ENCODE measurements around the gene ITIH5.
"Not testable (repeated sequence)": the region's sequence is repeated elsewhere in the genome, so short reads cannot be mapped to it uniquely, and the experiment has no call there.

DNA sequence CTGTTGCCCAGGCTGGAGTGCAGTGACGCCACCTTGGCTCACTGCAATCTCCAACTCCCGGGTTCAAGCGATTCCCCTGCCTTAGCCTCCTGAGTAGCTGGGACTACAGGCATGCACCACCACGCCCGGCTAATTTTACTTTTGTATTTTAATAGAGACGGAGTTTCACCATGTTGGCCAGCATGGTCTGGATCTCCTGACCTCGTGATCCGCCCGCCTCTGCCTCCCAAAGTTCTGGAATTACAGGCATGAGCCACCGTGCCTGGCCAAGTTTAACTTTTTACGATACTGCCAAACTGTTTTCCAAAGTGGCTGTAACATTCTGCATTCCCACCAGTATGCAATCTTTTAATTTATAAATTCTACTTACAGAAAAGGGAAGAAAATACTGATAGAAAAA, 9.7 kb downstream of the ITIH5 start:
- TF ChIP-seq, protein P1, sequence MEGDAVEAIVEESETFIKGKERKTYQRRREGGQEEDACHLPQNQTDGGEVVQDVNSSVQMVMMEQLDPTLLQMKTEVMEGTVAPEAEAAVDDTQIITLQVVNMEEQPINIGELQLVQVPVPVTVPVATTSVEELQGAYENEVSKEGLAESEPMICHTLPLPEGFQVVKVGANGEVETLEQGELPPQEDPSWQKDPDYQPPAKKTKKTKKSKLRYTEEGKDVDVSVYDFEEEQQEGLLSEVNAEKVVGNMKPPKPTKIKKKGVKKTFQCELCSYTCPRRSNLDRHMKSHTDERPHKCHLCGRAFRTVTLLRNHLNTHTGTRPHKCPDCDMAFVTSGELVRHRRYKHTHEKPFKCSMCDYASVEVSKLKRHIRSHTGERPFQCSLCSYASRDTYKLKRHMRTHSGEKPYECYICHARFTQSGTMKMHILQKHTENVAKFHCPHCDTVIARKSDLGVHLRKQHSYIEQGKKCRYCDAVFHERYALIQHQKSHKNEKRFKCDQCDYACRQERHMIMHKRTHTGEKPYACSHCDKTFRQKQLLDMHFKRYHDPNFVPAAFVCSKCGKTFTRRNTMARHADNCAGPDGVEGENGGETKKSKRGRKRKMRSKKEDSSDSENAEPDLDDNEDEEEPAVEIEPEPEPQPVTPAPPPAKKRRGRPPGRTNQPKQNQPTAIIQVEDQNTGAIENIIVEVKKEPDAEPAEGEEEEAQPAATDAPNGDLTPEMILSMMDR (IDR thresholded peaks at IDR 0.05 in 8 of 11, conservative IDR thresholded peaks at IDR 0.05 in 3 of 11), result not testable (repeated sequence)
- TF ChIP-seq POLR2A, POLR2AphosphoS5 (IDR thresholded peaks at IDR 0.05): not testable (repeated sequence)

Measured in spleen (tissue), 7 donors.